Measurements from ENCODE around the gene BRSK1. TPM values are rescaled to one million over a fixed set of nuclear protein-coding genes. Genes with fewer than 3 reads are reported as not detected.
"Not testable (repeated sequence)": the region's sequence is repeated elsewhere in the genome, so short reads cannot be mapped to it uniquely, and the experiment has no call there.

The BRSK1 gene
- total and polyA plus RNA-seq, 2 donors from 2014 or later: 1.4 to 6.5 TPM

- no peak for FAIRE-seq
Observed at GRCh38 chr19:55325172-55325571, 41.4 kb downstream of the BRSK1 start, which contains the start of gene TMEM150B. TSS of gene TMEM150B (minus strand) at chr19:55325341. CDS start at chr19:55321036, 4,305 bp downstream.

GRCh38 chr19:55328774-55329318 lies 45.0 kb downstream of the BRSK1 start:
- H3K4me3 ChIP-seq (ENCODE audit: low read length in 3 of 3); H3K9ac ChIP-seq (ENCODE audit: low read length in 3 of 3); H3K36me3 ChIP-seq (ENCODE audit: control insufficient read depth in 2 of 3, insufficient read depth in 3 of 3, low read length in 3 of 3); intact Hi-C loops (cut with DNase I); H3K4me1 ChIP-seq (ENCODE audit: control insufficient read depth in 2 of 3, insufficient read depth in 2 of 3, low read depth in 1 of 3, low read length in 3 of 3); H3K9me3 ChIP-seq (ENCODE audit: control insufficient read depth in 2 of 3, insufficient read depth in 1 of 3, low read length in 3 of 3); H3K27ac ChIP-seq (ENCODE audit: low read depth in 2 of 2, low read length in 2 of 2); DNase-seq; FAIRE-seq; H3K27me3 ChIP-seq (ENCODE audit: control insufficient read depth, insufficient read depth, low read length): not testable (repeated sequence)

More at GRCh38 chr19:55325172-55325571, 41.4 kb downstream of the BRSK1 start, which contains the start of gene TMEM150B:
- intact Hi-C loops (cut with DNase I): no loop called here
- TF ChIP-seq CTCF (IDR thresholded peaks at IDR 0.05; ENCODE audit: borderline replicate concordance, extremely low read depth, insufficient read depth): no peak
- Histone ChIP-seq H3K4me1 (ENCODE audit: control insufficient read depth in 2 of 3, insufficient read depth in 2 of 3, low read depth in 1 of 3, low read length in 3 of 3) (no peaks in the 10 kb centered on the region), H3K9me3 (ENCODE audit: control insufficient read depth in 2 of 3, insufficient read depth in 1 of 3, low read length in 3 of 3) (no peaks in the 10 kb centered on the region), H3K4me3 (ENCODE audit: low read length in 3 of 3) (no peak within 1 kb of the TSS), H3K27ac (ENCODE audit: low read depth in 2 of 2, low read length in 2 of 2) (no peak within 1 kb of the TSS), H3K9ac (ENCODE audit: low read length in 3 of 3) (no peak within 1 kb of the TSS), H3K27me3 (ENCODE audit: control insufficient read depth, insufficient read depth, low read length) (no peaks in the 10 kb centered on the region), H3K36me3 (ENCODE audit: control insufficient read depth in 2 of 3, insufficient read depth in 3 of 3, low read length in 3 of 3) (no peaks in the 10 kb centered on the region)
- DNase-seq: no peak

- H3K4me3 ChIP-seq (ENCODE audit: low read length in 3 of 3); H3K27ac ChIP-seq (ENCODE audit: low read depth in 2 of 2, low read length in 2 of 2); H3K36me3 ChIP-seq (ENCODE audit: control insufficient read depth in 2 of 3, insufficient read depth in 3 of 3, low read length in 3 of 3); H3K9me3 ChIP-seq (ENCODE audit: control insufficient read depth in 2 of 3, insufficient read depth in 1 of 3, low read length in 3 of 3); H3K27me3 ChIP-seq (ENCODE audit: control insufficient read depth, insufficient read depth, low read length); H3K9ac ChIP-seq (ENCODE audit: low read length in 3 of 3); intact Hi-C loops (cut with DNase I); FAIRE-seq; DNase-seq; H3K4me1 ChIP-seq (ENCODE audit: control insufficient read depth in 2 of 3, insufficient read depth in 2 of 3, low read depth in 1 of 3, low read length in 3 of 3): not testable (repeated sequence)
Observed at GRCh38 chr19:55329791-55330190, 46.0 kb downstream of the BRSK1 start.

- H3K4me3 ChIP-seq (ENCODE audit: low read length in 3 of 3): peak overlapping the region in 2 of 3 donors; percentile 60 to 70
- peaks cover 0 to 4% (median 0%) of the 10 kb centered on the region in 3 donors for H3K4me1 ChIP-seq (ENCODE audit: control insufficient read depth in 2 of 3, insufficient read depth in 2 of 3, low read depth in 1 of 3, low read length in 3 of 3)
- H3K9ac ChIP-seq (ENCODE audit: low read length in 3 of 3): peak overlapping the region in 1 of 3 donors; percentile 41
- H3K9me3 ChIP-seq (ENCODE audit: control insufficient read depth in 2 of 3, insufficient read depth in 1 of 3, low read length in 3 of 3): no peaks in the 10 kb centered on the region
- H3K27ac ChIP-seq (ENCODE audit: low read depth in 2 of 2, low read length in 2 of 2): peak overlapping the region; percentile 45 to 76
- intact Hi-C loops (cut with DNase I): no loop called here
- FAIRE-seq: no peak
- peak in 2 of 5 donors; percentile 64 to 79 for DNase-seq
- no peaks in the 10 kb centered on the region for H3K36me3 ChIP-seq (ENCODE audit: control insufficient read depth in 2 of 3, insufficient read depth in 3 of 3, low read length in 3 of 3)
- no peak for TF ChIP-seq CTCF (IDR thresholded peaks at IDR 0.05; ENCODE audit: borderline replicate concordance, extremely low read depth, insufficient read depth)
- no peaks in the 10 kb centered on the region for H3K27me3 ChIP-seq (ENCODE audit: control insufficient read depth, insufficient read depth, low read length)
Observed at GRCh38 chr19:55333870-55334269, 50.1 kb downstream of the BRSK1 start.
